ENCODE measurements around the gene TMUB1.

DNA sequence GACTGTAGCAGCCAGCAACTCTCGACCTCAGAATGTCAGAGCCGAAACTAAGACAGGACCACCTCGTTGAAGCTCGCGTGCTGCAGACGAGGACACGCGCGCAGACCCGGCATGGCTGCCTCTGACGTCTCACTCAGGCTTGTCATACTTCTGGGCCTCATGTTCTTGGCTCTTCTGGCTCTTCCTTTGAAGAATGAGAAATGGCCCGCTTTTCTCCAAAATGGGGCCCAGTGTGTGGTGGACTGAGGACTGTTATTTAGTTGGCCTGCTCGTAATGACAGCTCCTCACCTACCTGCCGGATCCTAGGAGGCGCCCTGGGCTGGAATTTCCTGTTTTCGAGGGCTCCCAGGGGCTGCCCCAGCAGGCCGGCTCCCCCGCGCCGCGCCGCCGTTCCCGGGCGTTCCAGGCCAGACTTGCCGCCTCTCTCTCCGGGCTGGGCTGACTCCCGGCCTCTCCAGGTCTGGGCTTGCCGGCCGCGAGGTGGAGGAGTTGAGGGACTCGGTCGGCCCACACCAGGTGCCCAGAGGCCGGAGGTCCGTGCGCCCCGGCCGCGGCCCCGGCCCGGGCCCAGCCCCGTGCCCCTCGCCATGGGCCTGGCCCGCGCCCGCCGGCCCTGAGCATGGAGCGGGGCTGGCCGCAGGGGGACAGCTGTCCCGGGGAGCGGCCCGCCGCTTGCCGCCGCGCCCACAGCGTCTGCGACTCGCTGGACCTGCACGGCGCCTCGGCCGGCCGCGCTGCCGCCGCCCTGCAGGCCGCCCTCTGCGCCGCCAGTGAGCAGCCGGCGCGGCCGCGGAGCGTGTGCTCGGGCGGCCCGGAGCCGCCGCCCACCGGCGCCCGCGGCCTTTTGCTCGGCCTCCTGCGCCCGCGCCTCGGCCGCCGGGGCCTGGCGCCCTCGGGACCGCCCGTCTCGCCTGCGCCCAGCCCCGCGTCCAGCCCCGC is 31.1 kb upstream of the TMUB1 start:
- TF ChIP-seq POLR2A (IDR thresholded peaks at IDR 0.05), result no peak
- no peak for TF ChIP-seq CTCF (IDR thresholded peaks at IDR 0.05)
